DMS153 treated with DMSO at 0.1 percent for 48 hours (cell line): ENCODE measurements around the gene HAND1.

Experiments used
- DNase-seq: peaks from one replicate; lab custom pipeline; 2025; ENCODE audit not compliant: unreplicated experiment; lab: John Stamatoyannopoulos, UW

Gene HAND1

GRCh38 chr5:154506049-154506715, 28.2 kb upstream of the HAND1 start:
- DNase-seq: no peak

- no peak for DNase-seq
Observed at GRCh38 chr5:154505567-154505966, 27.5 kb upstream of the HAND1 start.

GRCh38 chr5:154503698-154504039, 25.6 kb upstream of the HAND1 start:
- no peak for DNase-seq

- DNase-seq: no peak
Observed at GRCh38 chr5:154502180-154502579, 24.2 kb upstream of the HAND1 start.

- no peak for DNase-seq
Observed at GRCh38 chr5:154501566-154501965, 23.5 kb upstream of the HAND1 start.

- no peak for DNase-seq
Observed at GRCh38 chr5:154498994-154499393, 21.0 kb upstream of the HAND1 start.

- DNase-seq: no peak
Observed at GRCh38 chr5:154498591-154498990, 20.6 kb upstream of the HAND1 start.

DNA sequence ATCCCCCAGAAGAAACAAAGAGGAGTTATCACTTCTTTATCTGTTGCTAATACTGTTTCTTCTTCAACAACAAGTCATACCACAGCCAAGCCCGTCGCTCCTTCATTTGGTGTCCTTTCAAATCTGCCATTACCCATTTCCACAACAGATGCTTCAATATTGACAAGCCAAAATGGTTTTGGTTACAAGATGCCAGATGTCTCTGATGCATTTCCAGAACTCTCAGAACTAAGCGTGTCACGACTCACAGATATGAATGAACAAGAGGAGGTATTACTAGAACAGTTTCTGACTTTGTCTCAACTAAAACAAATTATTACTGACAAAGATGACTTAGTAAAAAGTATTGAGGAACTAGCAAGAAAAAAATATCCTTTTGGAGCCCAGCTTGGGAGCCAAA, 16.0 kb upstream of the HAND1 start:
- no peak for DNase-seq

DNA sequence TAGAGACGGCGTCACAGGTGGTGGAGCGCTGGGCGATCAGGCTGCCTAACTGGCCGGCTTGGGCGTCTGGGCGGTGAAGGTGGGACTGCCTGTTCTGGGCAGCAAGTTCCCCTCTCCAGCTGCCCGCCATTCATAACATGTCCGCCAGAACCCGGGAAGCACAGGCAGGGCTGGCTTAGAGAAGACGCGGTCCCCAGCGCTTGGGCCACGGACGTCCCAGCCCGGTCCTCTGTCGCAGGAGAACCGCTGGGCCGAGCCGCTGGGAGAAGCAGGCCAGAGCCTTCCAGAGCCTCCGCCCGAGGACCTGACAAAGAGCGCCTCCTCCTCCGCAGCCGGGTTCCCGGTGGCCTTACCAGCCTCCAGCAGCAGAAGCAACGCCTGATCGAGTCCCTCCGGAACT, 15.2 kb upstream of the HAND1 start:
- DNase-seq: no peak

DNA sequence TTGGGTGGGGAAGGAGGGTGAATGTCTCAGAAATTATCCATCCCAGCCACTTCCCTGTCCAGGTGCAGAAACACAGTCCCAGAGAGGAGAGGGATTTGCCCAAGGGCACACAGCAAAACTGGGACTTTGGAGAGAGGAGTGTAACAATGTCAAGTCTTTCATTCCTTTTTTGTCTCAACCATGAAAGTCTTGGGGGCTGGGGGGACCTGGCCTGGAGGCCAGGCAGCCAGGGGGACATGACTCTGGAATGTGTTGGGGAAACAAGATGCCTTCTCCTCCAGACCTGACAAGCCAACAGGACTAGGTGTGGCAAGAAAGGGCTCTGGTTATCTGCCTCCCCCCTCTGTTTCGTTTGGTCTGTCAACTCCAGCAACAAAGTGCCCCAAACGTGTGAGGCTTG, 13.9 kb upstream of the HAND1 start:
- DNase-seq: no peak

- no peak for DNase-seq
Observed at GRCh38 chr5:154487541-154487940, 9.5 kb upstream of the HAND1 start.

DNA sequence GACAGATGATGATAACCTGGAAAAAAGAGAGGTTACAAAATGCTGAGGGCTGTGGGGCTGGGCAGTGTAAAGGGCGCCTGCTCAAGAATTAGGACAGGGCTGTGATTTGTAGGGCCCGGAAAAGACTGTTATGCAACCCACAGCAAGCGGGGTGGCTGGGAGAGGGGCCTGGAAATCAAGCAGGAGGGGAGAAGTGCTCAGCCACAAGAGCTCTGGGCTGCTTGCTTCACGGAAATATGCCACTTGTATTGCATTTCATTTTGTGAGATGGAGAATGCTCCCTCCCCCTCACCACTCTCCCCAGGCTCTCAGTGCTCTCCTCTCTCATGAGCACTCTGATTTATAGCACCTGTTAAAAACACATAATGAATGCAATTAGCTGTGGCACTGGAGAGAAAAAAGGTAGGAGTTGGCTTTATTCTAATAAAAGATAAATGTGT, 8.4 kb upstream of the HAND1 start:
- DNase-seq: no peak

- DNase-seq: no peak
Observed at GRCh38 chr5:154485850-154486426, 7.9 kb upstream of the HAND1 start.

DNA sequence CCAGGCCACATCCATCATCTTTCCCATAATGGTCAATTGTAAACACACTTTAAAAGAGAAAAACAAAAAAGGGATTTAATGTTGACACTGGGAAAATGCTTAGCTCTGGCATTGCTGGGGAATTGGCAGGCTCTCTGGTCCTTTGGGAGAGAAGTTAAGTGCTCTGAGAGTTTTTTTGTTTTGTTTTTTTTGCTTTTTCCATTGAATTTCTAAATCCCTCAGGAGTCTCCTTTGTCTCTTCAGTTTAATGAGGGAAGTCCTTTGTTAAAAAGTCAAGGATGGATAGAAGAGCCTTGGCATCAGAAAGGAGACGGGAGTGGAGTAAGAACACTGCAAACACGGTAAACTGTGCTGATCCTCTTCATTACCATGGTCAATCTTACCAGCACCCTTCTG, 7.1 kb upstream of the HAND1 start:
- no peak for DNase-seq

- DNase-seq: no peak
Observed at GRCh38 chr5:154484393-154485095, 6.5 kb upstream of the HAND1 start.

DNA sequence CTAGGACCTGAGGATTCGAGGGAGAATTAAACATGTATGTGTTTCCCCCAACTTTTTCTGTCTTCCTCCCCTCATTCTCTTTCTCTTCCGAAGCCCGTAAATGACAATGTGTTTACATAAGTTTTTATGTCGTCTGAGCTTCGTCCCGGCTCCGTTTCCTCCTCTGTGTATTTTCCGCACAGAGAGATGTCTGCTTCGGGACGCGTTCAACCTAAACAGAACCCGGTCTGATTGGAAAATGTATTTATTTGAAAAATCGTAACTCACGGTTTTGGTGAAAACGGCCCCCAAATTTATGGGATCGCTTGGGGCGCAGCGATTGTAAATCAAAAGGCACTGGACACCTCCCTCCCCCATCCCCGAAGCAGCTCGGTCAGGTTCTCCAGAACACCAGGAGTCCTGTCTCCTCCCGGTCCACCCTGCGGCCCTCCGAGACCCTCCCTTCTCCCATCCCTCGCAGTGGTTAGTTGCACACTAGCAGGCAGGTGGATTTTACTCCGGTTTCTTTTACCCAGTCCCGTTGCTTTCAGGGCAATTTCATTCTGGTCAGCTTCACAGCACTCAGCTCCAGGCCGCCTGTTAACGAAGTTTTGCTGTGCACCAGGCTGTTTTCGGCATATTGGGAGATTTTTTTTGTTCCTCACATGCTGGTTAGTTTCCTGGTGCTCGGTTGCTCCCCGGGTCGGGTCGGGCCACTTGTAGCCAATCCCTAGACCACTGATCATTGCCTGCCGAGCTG, 5.8 kb upstream of the HAND1 start:
- no peak for DNase-seq

DNA sequence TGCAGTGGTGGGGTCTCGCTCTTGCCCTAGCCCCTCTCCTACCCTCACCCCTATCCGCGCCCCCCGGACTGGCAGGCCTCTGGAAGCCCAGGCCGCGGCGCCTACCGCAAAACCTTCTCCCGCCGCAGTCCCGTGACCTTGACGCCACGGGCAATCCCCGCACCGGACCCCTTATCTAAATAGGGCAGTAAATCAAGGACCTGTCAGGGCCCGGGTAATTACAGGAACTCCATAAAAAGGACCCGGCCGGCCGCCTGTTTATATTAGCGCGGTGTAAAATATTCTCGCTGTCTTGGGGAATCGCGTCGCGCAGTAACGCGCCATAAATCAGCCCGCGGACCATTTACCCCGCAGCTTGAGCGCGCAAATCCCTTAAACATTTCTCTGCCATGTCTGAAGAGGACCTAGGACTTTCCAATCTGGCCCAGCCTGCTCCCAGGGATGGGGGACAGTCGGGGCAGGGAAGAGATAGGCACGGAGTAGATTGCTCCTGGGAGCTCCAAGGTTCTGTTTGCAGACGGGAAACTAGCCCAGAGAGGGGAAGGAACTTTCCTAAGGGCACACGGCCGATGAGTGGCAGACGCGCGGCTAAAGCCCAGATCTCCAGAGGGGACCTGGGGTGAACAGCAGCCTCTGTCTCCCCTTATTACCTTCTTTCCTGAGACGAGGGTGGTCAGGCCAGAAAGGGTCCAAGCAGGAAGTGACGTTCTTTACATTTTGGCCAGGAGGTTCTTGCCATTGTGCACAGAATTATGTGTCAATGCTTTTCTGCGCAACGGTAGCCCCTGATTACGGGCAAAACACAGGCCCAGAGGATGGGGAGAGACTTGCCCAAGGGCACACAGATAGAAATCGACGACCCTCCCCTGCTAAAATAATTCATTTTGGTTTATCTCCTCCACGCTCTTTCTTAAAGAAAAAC, 4.8 kb upstream of the HAND1 start:
- DNase-seq: no peak

DNA sequence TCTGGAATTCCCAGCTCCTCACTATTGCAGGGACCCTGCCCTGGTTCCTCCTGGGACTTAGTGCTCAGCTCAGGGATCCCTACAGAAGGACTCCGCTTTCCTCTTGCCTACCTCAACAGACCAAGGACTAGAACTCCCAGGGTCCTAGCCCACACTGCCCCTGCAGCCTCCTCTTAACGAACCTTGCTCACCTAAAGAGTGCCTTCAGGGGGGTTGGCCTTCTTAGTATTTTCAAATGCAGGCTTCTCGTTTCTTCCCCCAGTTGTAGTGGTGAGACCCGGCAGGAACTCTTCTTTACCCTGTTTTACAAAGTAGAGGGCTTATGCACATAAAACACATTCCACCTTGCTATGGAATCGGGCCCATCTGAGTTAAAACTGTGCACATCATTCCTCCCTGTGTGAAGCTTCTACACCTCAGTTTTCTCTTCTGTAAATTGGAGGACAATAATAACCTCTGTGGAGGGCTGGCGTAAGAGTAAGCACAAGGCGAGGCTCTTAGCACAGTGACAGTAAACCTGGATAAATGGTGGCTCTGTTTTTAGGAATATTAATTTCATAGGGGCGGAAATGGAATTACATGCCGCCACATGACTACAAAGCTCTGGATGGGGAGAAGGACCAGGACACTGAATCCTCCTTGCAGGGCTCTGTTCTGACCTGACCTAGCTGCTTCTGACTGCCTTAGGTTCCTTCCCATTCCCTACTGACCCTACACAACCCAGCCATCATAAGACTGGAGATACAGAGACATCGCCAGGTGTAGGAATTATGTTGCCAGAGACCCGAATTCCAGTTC, 3.8 kb upstream of the HAND1 start:
- DNase-seq: no peak

DNA sequence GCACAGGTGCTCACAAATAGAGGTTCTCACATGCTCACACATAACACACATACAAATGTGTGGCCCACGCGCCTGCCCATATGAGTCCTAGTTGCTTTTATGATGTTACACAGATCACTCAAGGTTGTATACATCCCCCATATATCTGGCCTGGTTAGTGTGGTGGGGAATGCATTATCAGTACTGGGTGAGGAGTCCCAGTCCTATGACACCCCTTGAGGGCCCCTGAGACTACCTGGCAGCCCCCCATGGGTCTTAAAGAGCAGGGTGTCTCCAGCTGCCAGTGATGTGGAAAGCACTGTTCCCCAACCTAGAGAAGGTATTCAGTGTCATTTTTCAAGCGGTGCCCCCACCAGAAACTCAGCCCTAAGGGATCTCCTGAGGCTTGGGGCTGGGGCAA, 2.8 kb upstream of the HAND1 start:
- no peak for DNase-seq
